ENCODE results near the gene CFAP46.
"Not testable (repeated sequence)": the region's sequence is repeated elsewhere in the genome, so short reads cannot be mapped to it uniquely, and the experiment has no call there.

CFAP46 gene

DNA sequence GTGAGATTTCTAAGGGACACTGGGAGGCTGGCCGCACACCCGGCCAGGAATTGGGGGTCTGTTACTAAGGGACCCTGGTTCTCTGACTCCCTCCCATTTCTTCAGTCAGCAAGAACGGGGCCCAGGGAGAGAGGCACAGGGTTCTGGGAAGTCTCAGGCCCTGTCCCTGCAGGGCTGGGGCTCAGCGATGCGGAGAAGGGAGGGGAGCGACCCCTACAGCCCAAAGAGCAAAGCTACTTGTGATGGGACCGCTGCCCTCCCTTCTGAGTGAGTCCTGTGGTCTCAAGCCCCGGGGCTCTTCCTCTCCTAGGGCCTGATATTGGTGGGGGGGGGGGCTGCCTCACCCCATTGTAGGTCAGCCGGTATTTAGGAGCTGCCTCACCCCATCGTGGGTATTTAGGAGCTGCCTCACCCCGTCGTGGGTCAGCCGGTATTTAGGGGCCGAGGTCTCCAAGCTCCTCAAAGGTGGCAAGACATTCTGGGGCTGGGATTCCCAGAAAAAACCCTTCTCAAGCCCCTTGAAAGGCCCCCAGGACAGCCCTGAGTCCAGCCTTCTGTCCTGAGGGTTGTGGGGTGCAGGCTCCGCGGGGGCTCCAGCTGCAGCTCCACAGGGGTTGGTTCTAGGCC, 139.6 kb downstream of the CFAP46 start:
- DNase-seq: no peak

DNA sequence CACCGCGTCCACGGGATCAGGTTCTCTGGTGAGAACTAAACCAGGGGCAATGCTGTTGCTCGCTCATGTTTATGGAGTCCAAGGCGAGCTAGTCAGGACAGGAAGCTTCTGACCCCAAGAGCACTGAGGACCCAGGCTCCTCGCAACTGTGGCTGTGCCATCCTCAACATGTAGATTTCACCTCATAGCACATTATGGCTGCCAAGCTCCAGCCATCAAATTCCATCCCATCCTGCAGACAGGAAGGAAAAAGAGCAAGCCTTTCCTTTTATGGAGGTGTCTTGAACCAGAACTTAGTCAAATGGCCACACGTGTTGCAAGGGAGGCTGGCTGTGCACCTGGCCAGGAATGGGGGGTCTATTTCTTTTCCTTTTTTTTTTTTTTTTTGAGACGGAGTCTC, 140.3 kb downstream of the CFAP46 start:
- DNase-seq: no peak

DNA sequence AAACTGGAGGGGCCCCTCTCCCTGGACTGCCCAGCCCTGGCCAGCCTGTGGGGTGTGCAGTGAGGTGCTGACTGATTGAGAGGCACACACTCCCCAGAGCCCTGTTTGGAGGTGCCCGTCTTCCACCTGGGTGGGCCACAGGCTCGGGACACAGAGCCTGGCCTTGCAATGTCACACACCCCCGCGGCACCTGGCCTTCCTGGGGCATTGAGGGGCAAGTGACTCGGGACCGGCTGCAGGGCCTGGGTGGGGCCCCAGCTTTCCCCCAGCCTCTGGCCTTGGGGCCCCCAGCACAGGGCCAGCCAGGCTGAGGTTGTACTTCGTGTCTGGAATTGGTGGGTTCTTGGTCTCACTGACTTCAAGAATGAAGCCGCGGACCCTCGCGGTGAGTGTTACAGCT, 142.5 kb downstream of the CFAP46 start:
- no peak for DNase-seq

DNA sequence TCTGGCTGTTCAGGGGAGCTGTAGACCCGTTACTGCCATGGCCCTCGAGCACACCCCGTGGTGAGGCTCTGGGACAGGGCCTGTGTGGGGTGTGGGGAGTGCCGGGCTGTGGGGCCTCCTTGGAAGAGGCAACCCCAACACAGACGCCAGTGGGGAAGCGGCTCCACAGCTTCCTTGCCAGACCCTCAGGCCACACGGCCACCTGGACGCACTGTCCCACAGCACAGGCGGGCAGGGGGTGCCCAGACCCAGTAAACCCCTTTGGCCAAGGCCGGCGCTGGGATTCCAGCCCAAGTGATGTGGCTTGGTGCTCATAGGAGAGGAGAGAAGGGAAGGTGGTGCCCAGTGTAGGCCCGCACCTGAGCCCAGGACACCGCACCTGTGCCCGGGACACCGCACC, 143.5 kb downstream of the CFAP46 start:
- DNase-seq: no peak

DNA sequence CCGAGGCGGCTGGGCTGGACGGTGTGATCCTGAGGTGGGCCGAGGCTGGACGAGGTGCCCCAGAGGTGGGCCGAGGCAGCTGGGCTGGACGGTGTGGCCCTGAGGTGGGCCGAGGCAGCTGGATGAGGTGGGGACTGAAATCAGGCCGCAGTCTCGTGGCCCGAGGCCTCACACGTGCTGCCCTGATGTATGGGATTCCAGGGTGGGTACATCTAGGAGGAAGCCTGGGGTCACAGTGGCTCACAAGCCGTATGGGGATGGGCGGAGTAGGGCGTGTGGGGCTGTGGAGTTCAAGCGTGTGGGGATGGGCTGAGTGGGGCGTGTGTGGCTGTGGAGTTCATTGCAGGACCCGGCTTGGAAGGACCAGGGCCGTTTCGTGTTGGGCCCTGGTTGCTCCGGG, 144.0 kb downstream of the CFAP46 start:
- no peak for DNase-seq

DNA sequence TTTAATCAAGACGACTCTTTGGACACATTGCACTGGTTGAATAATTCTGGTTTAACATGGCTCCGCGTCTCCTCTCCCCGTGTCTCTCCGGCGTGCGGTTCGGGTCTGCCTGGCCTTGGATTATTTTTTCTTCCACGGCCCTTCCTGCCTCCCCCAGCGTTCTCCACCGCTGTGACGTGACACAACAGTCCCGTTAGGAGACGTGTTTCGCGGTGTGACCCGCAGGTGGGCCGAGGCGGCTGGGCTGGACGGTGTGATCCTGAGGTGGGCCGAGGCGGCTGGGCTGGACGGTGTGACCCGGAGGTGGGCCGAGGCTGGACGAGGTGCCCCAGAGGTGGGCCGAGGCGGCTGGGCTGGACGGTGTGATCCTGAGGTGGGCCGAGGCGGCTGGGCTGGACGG, 144.4 kb downstream of the CFAP46 start:
- not testable (repeated sequence) for DNase-seq

DNA sequence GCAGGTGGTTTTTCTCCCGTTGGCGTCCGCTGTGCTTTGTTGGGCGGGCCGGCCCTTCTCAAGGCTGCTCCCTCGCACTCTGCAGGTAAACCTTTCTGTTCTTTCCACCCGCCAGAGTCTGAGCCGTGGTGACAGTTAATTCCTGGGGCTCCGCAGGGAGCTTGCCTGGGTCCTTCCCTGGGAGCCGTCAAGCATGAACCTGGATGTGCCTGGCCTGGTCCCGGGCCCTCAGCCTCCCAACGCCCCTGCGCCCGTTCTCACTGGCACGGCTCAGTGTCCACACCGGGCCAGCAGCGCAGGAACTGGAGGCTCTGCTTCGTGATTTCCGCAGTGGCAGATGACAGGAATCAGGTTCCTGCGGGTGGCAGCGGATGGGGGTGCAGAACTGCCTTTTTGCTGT, 145.5 kb downstream of the CFAP46 start:
- DNase-seq: no peak

DNA sequence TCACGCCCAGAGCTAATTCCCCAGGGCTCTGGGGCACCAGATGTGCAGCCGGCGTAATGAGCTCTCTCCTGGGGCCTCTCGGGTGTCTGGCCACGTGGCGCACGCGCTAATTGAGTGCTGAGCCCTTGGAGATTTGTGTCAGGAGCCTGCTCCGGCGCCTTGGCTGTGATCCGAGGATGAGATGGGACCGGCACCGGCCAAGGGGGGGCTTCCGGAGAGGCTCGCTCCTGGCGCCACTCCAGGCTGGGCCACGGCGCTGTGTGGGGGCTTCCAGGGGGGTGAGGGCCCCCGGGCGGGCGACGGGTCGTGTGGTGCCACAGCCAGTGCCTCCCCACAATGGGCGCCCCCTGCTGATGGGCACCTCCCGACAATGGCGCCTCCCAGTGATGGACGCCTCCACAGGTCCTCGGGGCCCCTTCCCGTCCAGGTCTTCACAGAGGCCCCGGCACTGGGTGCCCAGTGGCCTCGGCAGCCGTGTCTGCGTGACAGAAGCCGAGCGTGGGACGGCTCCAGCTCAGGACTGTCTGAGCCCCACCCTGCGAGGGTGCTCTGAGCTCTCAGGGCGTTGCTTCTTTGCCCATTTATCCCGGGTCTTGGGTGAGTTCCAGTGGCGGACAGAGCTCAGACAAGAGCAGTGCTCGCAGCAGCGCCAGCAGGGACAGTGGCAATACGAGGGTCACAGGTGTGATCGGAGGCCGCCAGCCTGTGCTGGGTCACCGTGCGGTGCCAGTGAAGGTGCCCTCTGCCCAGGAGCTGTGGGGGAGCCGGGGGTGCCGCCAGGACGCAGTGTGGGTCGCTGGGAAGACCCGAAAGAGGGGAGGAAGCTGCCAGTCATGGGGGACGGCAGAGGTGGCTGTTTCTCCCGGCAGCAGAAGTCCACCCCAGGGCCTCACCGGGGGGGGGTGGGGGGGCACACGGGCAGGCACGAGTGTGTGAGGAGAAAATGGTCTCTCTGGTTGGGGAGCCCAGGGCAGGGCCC, 148.2 kb downstream of the CFAP46 start:
- no peak for DNase-seq

DNA sequence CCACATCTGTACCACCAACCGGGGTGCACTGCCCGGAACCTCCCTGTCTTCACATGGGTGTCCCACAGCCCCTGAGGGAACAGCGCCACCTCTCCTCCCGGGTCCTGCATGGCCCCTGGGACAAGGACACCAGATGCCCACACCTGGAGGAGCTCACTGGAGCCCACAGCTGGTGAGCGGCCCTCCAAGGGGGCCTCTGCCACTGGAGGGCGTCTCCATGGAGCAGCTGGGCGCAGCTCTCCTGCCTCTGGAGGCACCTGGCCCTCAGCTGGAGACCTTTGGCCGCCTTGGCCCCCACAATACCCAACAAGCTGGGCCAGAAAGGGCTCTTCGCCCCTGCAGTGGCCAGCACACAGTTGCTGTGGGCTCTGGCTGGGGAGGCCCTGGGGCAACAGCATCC, 149.2 kb downstream of the CFAP46 start:
- DNase-seq: no peak

DNA sequence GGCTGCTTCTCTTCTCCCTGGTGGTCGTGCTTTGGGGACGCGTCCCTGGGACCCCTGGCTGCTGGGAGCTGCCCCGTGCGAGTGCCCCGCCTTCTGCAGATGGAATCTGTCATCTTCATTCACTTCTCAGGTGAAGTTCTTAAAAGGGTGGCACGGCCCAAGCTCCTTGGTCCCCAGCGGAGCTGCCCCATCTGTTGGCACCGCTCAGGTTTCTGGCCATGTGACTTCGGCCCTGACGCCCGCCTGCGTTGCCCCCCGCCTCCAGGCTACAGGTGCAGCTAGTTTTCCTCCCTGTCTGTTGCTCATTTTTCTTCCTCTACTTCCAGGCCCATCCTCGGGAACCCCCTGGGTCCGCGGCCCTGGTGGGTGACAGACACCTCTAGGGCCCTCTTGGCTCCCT, 149.6 kb downstream of the CFAP46 start:
- DNase-seq: no peak

DNA sequence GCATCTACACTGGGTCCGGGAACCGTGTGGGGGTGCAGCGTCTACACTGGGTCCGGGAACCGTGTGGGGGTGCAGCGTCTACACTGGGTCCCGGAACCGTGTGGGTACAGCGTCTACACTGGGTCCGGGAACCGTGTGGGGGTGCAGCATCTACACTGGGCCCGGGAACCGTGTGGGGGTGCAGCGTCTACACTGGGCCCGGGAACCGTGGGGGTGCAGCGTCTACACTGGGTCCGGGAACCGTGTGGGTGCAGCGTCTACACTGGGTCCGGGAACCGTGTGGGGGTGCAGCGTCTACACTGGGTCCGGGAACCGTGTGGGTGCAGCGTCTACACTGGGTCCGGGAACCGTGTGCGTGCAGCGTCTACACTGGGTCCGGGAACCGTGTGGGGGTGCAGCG, 150.3 kb downstream of the CFAP46 start:
- DNase-seq: not testable (repeated sequence)

DNA sequence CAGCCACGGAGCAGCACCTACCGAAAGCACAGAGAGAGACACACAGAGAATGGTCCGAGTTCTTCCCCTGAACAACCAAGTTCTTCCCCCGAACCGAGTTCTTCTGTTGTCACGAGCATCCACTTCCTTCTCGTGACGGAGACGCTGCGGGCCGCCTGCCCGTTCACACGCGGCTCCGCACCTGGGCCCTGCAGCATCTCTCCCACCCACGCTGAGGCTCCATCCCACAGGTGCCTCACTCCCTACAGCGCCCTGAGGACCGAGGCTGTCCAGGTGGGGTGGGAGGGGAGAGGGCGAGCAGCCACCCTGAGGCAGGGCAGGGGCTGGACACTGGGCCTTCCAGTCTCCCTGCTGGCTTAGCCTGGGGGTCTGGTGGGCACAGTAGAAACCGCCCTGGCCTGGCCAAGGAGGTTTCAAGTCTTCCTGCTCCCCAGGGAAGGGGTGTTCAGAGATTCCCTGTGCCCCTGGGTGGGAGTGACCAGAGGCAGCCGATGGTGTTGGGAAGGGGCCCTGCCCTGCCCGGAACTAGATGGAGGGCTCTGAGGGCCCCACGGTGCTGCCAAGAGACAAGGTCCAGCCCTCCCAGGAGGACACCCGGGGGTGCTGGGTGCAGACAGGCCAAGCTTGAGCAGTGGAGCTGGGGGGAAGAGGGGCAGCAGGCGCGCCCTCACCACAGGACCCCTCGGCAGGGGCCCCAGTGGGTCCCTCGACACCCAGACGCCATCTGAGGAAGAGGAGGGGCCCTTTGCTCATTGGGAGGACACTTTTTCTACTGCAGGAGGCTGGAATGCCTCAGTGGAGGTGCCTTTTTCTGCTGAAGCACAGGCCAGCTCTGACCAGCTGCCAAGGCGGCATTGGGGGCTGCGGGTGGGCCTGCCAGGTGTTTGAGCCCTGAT, 151.2 kb downstream of the CFAP46 start:
- DNase-seq: no peak

DNA sequence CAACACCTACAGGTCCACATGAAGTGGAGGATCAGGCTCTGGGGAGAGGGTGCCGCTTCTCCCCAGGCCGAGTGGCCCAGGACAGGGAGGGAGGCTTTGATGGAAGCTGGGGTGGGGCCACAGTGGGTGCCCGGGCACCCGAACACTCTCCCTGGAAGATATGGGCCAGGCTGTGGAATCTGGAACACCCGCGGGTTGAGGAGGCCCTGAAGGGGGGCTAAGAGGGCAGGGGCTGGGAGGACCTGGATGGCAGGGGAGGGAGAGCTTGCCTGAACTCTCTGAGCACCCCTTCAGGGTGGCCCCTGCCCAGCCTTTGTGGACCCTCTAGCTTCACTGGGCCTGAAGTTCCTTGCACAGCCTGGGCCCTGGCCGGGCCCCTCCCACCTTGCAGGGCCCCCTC, 151.9 kb downstream of the CFAP46 start:
- DNase-seq: no peak

DNA sequence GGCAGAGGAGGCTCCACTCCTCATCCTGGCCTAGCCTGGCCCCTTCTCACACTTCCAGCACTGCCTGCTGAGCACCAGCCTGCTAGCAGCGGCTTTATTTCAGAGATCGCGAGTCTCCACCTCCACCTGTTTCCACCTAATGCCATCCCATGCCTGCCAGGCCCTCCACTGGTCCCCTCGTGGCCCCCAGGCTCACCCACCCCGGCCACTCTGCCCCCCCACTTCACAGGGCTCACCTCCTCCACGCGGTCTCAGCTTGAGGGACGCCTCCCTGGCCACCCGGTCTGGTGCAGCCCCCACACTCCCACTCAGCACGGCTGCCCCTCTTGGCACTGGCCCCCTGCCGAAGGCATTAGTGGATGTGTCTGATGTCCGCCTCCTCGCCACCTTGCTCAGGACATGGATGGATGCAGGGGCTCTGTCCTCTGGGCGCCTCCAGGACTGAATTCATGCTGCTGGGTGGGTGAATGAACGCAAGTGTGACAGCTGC, 152.7 kb downstream of the CFAP46 start:
- DNase-seq: no peak

DNA sequence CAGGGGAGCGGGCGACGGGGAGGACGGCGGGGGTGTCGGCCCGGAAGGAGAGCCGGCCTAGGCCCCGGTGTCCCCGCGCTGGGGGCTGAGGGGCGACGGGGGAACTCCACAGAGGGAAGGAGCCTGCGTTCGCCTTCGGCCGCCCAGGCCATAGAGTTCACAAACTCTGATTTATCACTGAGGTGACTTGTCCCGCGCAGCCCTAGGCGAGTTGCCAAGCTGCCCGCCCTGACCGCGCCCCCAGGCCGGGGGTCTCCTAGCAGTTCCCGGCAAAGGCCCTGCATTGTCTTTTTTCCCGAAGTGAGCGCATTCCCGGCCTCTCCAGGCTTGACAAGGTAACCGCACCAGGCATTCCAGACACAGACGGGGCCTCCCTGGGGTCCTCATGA, 153.5 kb downstream of the CFAP46 start:
- DNase-seq: no peak

DNA sequence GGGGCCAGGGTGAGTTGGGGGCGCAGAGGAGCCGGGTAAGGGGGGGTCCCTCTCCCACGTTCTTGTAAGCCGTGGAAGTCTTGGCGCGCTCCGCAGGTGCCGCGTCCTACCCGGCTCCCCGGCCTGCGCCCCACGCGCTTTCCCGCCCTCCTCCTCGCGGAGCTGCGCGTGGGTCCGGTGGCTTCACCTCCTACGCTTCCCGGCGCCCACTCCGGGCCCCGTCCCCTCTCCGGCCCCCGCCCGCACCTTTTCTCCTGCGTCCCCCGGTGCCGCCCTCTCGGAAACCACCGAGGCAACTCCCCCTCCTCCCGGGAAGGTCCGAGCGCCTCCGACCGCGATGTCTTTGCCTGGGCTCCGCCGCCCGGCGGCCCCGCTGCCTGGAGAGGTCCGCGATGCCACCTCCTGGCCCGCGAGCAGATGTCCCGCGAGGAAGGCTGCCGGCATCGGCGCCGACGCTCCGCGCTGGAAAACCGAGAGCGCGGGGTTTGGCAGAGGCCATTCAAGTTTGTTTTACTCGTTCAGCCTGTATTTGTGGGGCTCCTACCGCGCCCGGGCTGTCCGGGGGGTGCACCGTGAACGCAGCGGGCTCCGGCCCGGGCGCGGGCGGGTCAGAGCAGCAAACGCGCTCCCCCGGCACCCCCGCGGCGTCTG, 154.1 kb downstream of the CFAP46 start:
- DNase-seq: no peak

DNA sequence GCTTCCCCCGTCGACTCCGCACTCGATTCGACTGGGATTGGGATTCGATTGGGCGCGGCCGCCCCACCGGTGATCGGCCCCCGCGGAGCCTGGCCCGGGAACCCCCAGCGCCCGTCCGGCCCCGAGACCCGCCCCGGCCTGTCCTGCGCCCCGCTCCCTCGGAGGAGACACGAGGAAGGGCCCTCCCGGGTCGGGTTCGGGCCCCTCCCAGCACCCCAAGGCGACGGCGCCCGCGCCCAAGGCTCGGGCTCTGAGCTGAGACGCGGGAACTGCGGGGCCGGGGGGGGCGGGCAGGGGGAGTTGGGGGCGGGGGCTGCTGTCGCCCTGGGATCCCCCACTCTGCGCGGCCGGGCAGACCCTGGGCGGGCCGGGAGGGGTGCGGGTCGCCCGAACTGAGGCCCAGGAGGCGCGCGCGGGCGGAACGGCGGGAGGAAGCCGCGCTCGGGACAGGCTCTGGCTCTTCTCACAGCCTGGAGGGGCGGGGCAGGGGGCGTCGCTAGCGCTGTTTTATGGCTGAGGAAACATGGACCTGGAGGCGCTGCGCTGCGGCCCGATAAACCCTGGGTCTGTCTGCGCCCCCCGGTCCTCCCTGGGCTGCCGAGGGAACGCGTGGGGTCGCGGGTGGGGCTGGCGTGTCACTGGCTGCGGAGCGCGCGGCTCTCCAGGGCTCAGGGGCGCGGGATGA, 154.7 kb downstream of the CFAP46 start:
- no peak for DNase-seq

DNA sequence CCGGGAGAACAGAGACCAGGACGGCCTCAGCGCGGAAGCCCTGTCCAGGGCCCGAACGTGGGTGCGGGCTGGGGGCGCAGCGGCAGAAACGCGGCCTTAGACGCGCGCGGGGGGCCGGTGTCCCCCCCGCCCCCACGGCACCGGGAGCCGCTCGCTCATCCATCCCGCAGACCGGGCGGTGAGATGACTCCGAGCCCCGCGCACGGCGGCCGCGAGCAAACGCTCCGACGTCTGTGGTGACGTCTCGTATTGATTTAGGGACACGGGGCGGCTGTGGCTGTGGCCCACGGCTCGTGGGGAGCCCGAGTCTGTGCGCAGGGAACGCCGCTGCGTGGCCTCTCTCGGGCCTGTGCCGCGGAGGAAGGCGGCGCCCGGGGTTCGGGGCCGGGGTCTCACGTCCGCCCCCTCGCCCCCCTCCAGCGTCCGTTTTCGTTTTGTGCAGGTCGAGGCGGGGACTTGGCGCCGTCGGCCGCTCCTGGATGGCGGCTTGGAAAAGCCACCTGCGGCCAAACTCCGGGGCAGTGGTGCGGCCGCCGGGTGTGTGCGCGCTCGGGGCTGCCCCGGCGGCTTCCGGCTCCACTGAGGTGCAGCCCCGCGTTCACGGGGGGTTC, 155.4 kb downstream of the CFAP46 start:
- no peak for DNase-seq

DNA sequence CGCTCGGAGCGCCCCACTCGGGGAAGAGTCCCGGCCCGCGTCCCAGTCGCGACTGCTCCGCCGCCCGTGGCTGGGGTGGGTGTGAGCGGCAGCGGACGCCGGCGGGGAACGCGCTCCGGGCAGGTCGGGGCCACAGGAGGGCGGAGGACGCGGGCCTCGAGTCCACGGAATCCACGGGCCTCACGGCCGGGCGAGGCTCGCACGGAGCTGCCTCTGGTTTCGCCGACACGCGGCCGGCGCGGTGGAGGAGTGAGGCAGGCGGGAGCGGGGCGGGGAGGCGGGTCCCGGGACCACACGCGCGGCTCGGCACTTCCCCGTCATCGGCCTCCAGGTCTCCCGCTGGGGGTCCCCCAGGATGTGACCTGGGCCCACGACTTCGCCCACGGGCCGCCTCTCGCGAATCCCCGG, 155.9 kb downstream of the CFAP46 start:
- DNase-seq: no peak

DNA sequence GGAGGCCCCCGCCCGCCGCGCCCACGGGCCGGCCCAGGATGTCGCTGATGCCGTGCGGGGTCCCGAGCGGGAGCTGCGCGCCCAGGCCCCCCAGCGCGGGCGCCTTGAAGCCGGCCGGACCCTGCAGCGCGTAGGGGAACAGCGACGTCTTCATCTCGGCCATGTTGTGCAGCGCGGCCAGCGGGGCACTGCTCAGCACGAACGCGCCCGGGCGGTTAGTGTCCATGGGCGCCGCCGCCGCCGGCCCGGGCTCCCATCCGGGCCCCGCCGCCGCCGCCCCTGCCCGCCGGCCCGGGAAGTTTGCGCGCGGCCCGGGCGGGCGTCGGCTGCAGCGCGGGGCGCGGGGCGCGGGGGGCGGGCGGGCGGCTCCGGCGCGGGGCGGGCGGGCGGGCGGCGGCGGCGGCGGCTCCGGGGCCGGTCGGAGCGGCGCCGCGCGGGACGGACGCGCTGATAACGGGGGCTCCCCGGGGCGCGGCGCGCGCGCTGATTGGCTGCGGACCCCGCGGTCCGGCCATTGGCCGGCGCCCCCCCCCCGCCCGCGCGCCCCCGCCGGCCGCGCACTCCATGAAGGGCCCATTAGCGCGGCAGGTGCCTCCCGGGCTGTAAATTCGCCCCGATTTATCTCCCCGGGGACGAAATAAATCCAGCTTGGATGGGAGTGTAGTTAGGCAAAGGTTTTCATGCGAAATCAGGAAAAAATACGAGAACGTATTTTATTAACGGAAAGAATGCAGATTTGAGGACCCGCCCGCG, 156.5 kb downstream of the CFAP46 start, which contains the start of gene NKX6-2:
TSS of gene NKX6-2 (minus strand) at position 425 of the 753 bp plus-strand sequence. CDS start at position 226, 199 bp downstream.
- no peak for DNase-seq
